H1 (cell line): ENCODE data around the gene CCDC30. TPM values are rescaled to one million over a fixed set of nuclear protein-coding genes. Genes with fewer than 3 reads are reported as not detected.

Experiments used
- BACH1 ChIP-seq: IDR thresholded peaks from 2 replicates; pipeline ENCODE4 v1.6.1; 2012; ENCODE audit warnings: low read length, improper control_type of control experiment
- CEBPB ChIP-seq: IDR thresholded peaks from 2 replicates; pipeline ENCODE4 v1.6.1; 2012; ENCODE audit warnings: low read depth, low read length
- CHD2 ChIP-seq: IDR thresholded peaks from 2 replicates; pipeline ENCODE4 v1.6.1; 2012; ENCODE audit warnings: low read length, improper control_type of control experiment
- KDM5A ChIP-seq: fragments of 200-600 bp; IDR thresholded peaks from 2 replicates; pipeline ENCODE4 v1.7.1; 2012; ENCODE audit warnings: mild to moderate bottlenecking, low read length, inconsistent platforms, mixed read lengths
- SIX5 ChIP-seq: IDR thresholded peaks from 2 replicates; pipeline ENCODE4 v1.6.1; 2011; ENCODE audit warnings: mild to moderate bottlenecking, low read depth, low read length
- TBP ChIP-seq: IDR thresholded peaks from 2 replicates; pipeline ENCODE4 v1.6.1; 2011; ENCODE audit warnings: low read depth, low read length, improper control_type of control experiment
- polyA plus RNA-seq, 7 experiments: library from polyadenylated mRNA; depleted of rRNA in 3 of 7; stranded (reverse) in 5 of 7; unstranded in 2 of 7; fragments of >200 nt in 5 of 7; fragments of 200-250 nt in 2 of 7; gene quantifications; 1 replicate in 5 of 7; 2 replicates in 1 of 7; 4 replicates in 1 of 7; pipeline versions ENCODE4 v1.2.1 to v1.2.3, GENCODE V29; 2011 to 2013; ENCODE audit warnings: missing spikeins in 2 of 7, mixed read lengths in 2 of 7
- total RNA-seq: library from RNA; stranded (reverse); fragmentation: NEBNext Ultra II Directional; extraction: Animal tissue kit (Norgen Biotek cat#: 25700); gene quantifications from 2 replicates; pipeline ENCODE4 v1.2.1, GENCODE V29; 2021
- TF ChIP-seq, protein P1 (sequence below), 3 experiments: IDR thresholded peaks; 1 replicate in 2 of 3; 2 replicates in 1 of 3; pipeline versions ENCODE4 v1.5.1 to v1.6.1; 2011; ENCODE audit warnings: low read length in 3 of 3, mild to moderate bottlenecking in 3 of 3, inconsistent platforms in 2 of 3, low read depth in 1 of 3, moderate library complexity in 1 of 3; ENCODE audit not compliant: insufficient read depth in 1 of 3; ENCODE audit errors: control extremely low read depth in 1 of 3

Gene CCDC30
- total and polyA plus RNA-seq, 2 of the 8 experiments (the other 6 are each of a cell fraction or from before 2014, with no cell fraction given): 0.60 to 1.8 TPM

DNA sequence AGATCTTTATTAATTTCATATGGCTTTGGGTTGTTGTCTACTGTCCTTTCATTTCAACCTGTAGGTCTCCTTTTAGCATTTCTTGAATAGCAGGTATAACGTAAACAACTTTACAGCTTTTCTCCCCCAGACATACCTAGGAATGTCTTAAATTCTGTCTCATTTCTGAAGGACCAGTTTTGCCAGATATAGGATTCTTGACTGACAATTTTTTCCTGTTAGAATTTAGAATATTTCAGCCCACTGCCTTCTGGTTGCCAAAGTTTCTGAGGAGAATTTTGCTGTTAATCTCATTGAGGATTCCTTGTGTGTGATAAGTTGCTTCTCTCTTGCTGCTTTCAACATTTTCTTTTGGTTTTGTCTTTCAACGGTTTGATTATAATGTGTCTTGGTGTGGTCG, 60.1 kb downstream of the CCDC30 start (continued):
- TF ChIP-seq, protein P1, sequence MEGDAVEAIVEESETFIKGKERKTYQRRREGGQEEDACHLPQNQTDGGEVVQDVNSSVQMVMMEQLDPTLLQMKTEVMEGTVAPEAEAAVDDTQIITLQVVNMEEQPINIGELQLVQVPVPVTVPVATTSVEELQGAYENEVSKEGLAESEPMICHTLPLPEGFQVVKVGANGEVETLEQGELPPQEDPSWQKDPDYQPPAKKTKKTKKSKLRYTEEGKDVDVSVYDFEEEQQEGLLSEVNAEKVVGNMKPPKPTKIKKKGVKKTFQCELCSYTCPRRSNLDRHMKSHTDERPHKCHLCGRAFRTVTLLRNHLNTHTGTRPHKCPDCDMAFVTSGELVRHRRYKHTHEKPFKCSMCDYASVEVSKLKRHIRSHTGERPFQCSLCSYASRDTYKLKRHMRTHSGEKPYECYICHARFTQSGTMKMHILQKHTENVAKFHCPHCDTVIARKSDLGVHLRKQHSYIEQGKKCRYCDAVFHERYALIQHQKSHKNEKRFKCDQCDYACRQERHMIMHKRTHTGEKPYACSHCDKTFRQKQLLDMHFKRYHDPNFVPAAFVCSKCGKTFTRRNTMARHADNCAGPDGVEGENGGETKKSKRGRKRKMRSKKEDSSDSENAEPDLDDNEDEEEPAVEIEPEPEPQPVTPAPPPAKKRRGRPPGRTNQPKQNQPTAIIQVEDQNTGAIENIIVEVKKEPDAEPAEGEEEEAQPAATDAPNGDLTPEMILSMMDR (IDR thresholded peaks at IDR 0.05; ENCODE audit: control extremely low read depth in 1 of 3, insufficient read depth in 1 of 3, low read depth in 1 of 3, low read length in 3 of 3): no peak
- no peak for TF ChIP-seq TBP
- TF ChIP-seq CHD2: no peak
- no peak for TF ChIP-seq BACH1
- no peak for TF ChIP-seq SIX5
- no peak for TF ChIP-seq KDM5A
- no peak for TF ChIP-seq CEBPB
